Stomach (tissue), 4 donors: ENCODE results near the gene DRD2.

Source experiments
- POLR2A ChIP-seq, 4 donors: fragments of 450-650 bp; IDR thresholded peaks; one replicate each; pipeline ENCODE4 v1.6.1; 2016; ENCODE audit warnings: antibody characterized with exemption in 4 of 4, control low read depth in 2 of 4, mild to moderate bottlenecking in 1 of 4, moderate library complexity in 1 of 4
- POLR2AphosphoS5 ChIP-seq, 3 donors: sonication (generic); formaldehyde crosslinking; IDR thresholded peaks; one replicate each; pipeline ENCODE4 v1.6.1; 2016; ENCODE audit warnings: antibody characterized with exemption in 3 of 3
- TF ChIP-seq, protein P1 (sequence below), 7 experiments: fragments of 450-650 bp in 4 of 7; fragments of 200-600 bp in 3 of 7; sonication (generic) in 3 of 7; IDR thresholded peaks; one replicate each; pipeline ENCODE4 v1.5.1; 2016 to 2019; ENCODE audit warnings: antibody characterized with exemption in 7 of 7, control low read depth in 2 of 7, mild to moderate bottlenecking in 1 of 7

DNA sequence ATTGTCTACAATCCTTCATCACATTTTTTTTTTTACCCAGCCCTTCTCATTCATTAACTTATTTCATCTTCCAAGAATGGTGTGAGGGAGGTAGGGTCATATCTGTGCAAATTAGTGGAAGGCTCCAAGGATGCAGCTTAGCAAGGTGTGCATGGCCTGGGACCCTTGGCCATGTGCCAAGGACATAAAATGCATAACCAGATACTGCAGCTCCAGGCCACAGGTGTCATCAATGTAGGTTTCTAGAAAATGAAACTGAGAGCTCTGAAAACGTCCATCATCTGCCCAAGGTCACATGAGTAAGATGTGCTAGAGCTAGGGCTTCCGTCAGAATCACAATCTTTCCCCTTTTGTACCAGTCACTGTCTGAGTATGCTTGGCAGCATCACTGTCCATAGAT is 57.8 kb downstream of the DRD2 start:
- no peak for TF ChIP-seq POLR2A (IDR thresholded peaks at IDR 0.05)
- TF ChIP-seq, protein P1, sequence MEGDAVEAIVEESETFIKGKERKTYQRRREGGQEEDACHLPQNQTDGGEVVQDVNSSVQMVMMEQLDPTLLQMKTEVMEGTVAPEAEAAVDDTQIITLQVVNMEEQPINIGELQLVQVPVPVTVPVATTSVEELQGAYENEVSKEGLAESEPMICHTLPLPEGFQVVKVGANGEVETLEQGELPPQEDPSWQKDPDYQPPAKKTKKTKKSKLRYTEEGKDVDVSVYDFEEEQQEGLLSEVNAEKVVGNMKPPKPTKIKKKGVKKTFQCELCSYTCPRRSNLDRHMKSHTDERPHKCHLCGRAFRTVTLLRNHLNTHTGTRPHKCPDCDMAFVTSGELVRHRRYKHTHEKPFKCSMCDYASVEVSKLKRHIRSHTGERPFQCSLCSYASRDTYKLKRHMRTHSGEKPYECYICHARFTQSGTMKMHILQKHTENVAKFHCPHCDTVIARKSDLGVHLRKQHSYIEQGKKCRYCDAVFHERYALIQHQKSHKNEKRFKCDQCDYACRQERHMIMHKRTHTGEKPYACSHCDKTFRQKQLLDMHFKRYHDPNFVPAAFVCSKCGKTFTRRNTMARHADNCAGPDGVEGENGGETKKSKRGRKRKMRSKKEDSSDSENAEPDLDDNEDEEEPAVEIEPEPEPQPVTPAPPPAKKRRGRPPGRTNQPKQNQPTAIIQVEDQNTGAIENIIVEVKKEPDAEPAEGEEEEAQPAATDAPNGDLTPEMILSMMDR (IDR thresholded peaks at IDR 0.05), result no peak
- TF ChIP-seq POLR2AphosphoS5 (IDR thresholded peaks at IDR 0.05), result no peak
